ENCODE measurements around the gene MAGOH. TPM values are rescaled to one million over a fixed set of nuclear protein-coding genes. Genes with fewer than 3 reads are reported as not detected.

Gene MAGOH
- polyA plus RNA-seq, 3 donors, result 22.9 to 70.8 (median 69.2) TPM

DNA sequence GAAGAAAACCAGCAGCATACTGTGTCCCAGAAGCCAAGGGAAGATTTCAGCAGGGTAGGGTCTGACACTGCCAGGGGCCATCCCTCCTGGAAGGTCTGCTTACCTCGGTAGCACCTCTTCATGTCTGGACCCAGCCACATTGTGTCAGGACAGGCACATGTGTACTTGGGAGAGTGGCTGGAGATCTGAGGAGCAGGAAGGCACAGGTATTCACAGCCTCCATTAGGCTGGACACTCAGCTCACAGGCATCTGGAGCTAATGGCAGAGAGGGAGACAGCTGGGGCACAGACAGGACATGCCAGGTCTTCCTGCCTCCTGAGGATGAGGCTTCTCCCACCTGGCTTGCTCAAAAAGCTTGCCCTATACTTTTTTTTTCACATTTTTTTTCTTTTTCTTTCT is 19.9 kb upstream of the MAGOH start:
- H3K79me2 ChIP-seq (ENCODE audit: insufficient read depth, low read length), result no peaks in the 10 kb centered on the region
- H3K4me3 ChIP-seq (replicated peaks in 1 of 3; ENCODE audit: low read depth in 2 of 3, low read length in 3 of 3), result no peak overlapping the region
- DNase-seq, result no peak
- H3K9ac ChIP-seq (ENCODE audit: insufficient read depth, low read length, poor library complexity, severe bottlenecking), result no peak overlapping the region
- Mint-ChIP-seq H3K27ac (peak overlapping the region in 1 of 7 donors; percentile 37), H3K4me1 (no peaks in the 10 kb centered on the region), H3K9me3 (no peaks in the 10 kb centered on the region), H3K27me3 (ENCODE audit: low read depth in 3 of 3) (peaks cover 0 to 2% (median 0%) of the 10 kb centered on the region in 3 donors), H3K36me3 (peaks cover 84 to 88% of the 10 kb centered on the region in 2 donors), H3K4me3 (no peak overlapping the region)
- peaks cover 82 to 99% of the 10 kb centered on the region in 2 donors for H3K36me3 ChIP-seq (replicated peaks in 1 of 2; ENCODE audit: control insufficient read depth in 1 of 2, insufficient read depth in 2 of 2, low read length in 2 of 2)
- H3K27me3 ChIP-seq (ENCODE audit: control insufficient read depth in 2 of 2, insufficient read depth in 2 of 2, low read length in 2 of 2), result no peaks in the 10 kb centered on the region
- H4K20me1 ChIP-seq (ENCODE audit: insufficient read depth, low read length), result no peaks in the 10 kb centered on the region
- no peak overlapping the region for H3K4me2 ChIP-seq (replicated peaks; ENCODE audit: extremely low read depth, low read length, poor library complexity, severe bottlenecking)
- H3K27ac ChIP-seq (ENCODE audit: low read depth in 1 of 2, low read length in 2 of 2), result no peak overlapping the region
- intact Hi-C loops (cut with micrococcal nuclease), result no loop called here
- H3K9me3 ChIP-seq (replicated peaks in 1 of 2; ENCODE audit: control insufficient read depth in 1 of 2, insufficient read depth in 1 of 2, low read length in 2 of 2), result no peaks in the 10 kb centered on the region
- TF ChIP-seq, protein P1, sequence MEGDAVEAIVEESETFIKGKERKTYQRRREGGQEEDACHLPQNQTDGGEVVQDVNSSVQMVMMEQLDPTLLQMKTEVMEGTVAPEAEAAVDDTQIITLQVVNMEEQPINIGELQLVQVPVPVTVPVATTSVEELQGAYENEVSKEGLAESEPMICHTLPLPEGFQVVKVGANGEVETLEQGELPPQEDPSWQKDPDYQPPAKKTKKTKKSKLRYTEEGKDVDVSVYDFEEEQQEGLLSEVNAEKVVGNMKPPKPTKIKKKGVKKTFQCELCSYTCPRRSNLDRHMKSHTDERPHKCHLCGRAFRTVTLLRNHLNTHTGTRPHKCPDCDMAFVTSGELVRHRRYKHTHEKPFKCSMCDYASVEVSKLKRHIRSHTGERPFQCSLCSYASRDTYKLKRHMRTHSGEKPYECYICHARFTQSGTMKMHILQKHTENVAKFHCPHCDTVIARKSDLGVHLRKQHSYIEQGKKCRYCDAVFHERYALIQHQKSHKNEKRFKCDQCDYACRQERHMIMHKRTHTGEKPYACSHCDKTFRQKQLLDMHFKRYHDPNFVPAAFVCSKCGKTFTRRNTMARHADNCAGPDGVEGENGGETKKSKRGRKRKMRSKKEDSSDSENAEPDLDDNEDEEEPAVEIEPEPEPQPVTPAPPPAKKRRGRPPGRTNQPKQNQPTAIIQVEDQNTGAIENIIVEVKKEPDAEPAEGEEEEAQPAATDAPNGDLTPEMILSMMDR (IDR thresholded peaks at IDR 0.05), result no peak
- 100% methylated on average over 1 of the region's 1 CpG for WGBS (ENCODE audit: insufficient coverage)
- no peak overlapping the region for H2AFZ ChIP-seq (ENCODE audit: insufficient read depth, low read depth, low read length, poor library complexity, severe bottlenecking)
- H3K4me1 ChIP-seq (ENCODE audit: control insufficient read depth in 1 of 2, insufficient read depth in 2 of 2, low read length in 2 of 2), result no peaks in the 10 kb centered on the region

DNA sequence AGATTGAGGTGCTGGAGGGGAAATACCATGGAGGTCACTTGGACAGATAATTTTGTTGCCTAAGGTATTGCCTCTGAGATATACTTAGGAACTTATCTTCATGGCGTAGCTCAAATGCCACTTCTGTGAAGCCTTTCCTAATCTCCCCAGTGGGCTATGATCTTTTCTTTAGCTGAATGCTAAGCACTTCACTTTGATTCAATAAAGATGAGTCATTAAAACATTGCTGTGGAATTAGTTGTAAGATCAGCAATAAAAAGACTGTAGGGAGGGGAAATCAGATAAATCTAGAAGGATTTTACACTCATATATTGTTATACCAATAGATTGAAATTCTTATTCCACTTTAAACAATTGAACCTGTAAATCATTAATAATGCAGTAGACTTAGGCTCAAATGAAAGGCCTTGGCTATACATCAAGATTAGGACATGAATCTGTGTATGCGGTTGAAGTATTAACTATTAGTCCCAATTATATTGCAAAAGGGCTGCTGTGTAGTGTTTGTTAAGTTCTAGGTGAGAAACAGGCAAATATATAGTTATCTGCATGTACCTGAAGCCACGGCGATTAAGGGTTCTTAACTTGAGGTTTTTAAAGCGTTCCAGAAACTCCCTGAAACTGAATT is 19.2 kb upstream of the MAGOH start:
- Histone ChIP-seq H3K4me3 (replicated peaks in 1 of 3; ENCODE audit: low read depth in 2 of 3, low read length in 3 of 3) (no peak overlapping the region), H3K9me3 (replicated peaks in 1 of 2; ENCODE audit: control insufficient read depth in 1 of 2, insufficient read depth in 1 of 2, low read length in 2 of 2) (no peaks in the 10 kb centered on the region), H3K4me2 (replicated peaks; ENCODE audit: extremely low read depth, low read length, poor library complexity, severe bottlenecking) (no peak overlapping the region), H3K27ac (ENCODE audit: low read depth in 1 of 2, low read length in 2 of 2) (no peak overlapping the region), H2AFZ (ENCODE audit: insufficient read depth, low read depth, low read length, poor library complexity, severe bottlenecking) (no peak overlapping the region), H3K36me3 (replicated peaks in 1 of 2; ENCODE audit: control insufficient read depth in 1 of 2, insufficient read depth in 2 of 2, low read length in 2 of 2) (peaks cover 79 to 98% of the 10 kb centered on the region in 2 donors), H3K79me2 (ENCODE audit: insufficient read depth, low read length) (no peaks in the 10 kb centered on the region), H3K27me3 (ENCODE audit: control insufficient read depth in 2 of 2, insufficient read depth in 2 of 2, low read length in 2 of 2) (no peaks in the 10 kb centered on the region), H3K9ac (ENCODE audit: insufficient read depth, low read length, poor library complexity, severe bottlenecking) (no peak overlapping the region), H4K20me1 (ENCODE audit: insufficient read depth, low read length) (no peaks in the 10 kb centered on the region), H3K4me1 (ENCODE audit: control insufficient read depth in 1 of 2, insufficient read depth in 2 of 2, low read length in 2 of 2) (no peaks in the 10 kb centered on the region)
- Mint-ChIP-seq H3K4me1 (no peaks in the 10 kb centered on the region), H3K27me3 (ENCODE audit: low read depth in 3 of 3) (peaks cover 0 to 2% (median 0%) of the 10 kb centered on the region in 3 donors), H3K27ac (no peak overlapping the region), H3K36me3 (peaks cover 83 to 85% of the 10 kb centered on the region in 2 donors), H3K9me3 (no peaks in the 10 kb centered on the region), H3K4me3 (no peak overlapping the region)
- intact Hi-C loops (cut with micrococcal nuclease), result no loop called here
- no peak for DNase-seq
- 94% methylated on average over 2 of the region's 5 CpGs for WGBS (ENCODE audit: insufficient coverage)
- TF ChIP-seq, protein P1 (IDR thresholded peaks at IDR 0.05), result no peak
